Activated naive CD4-positive, alpha-beta T cell treated with anti-CD3 and anti-CD28 coated beads, Interleukin-2, amount 50 U/mL, for 72 hours (primary cell): ENCODE results near the gene PAIP2. TPM values are rescaled to one million over a fixed set of nuclear protein-coding genes. Genes with fewer than 3 reads are reported as not detected.

Experiments
- total RNA-seq, 2 donors: library from RNA; stranded (reverse); gene quantifications; one replicate each; pipeline ENCODE4 v1.2.3, GENCODE V29; 2022

The PAIP2 gene
- total RNA-seq, 2 donors from 2014 or later, result 85.7 to 111 TPM

Other genes with a start within 250 kb of the PAIP2 start
- gene SIL1, start 143.5 kb upstream of the PAIP2 start, total RNA-seq, result 10 to 100 TPM; 29.7 to 31.4 TPM
- 100 to 1,000 TPM; 160 to 182 TPM for gene MATR3, start 48.1 kb upstream of the PAIP2 start, total RNA-seq
- gene SLC23A1, start 41.4 kb downstream of the PAIP2 start, total RNA-seq, result 1 to 10 TPM in 1 of 2 donors, under 1 TPM in 1; 0.25 to 2.3 TPM
- 10 to 100 TPM; 14.2 to 24.1 TPM for gene MZB1, start 48.1 kb downstream of the PAIP2 start, total RNA-seq
- 1 to 10 TPM; 3.3 to 4.3 TPM for gene PROB1, start 53.2 kb downstream of the PAIP2 start, total RNA-seq
- 1 to 10 TPM; 6.8 to 8.9 TPM for gene SPATA24, start 62.2 kb downstream of the PAIP2 start, total RNA-seq
- gene DNAJC18, start 97.7 kb downstream of the PAIP2 start, total RNA-seq, result 10 to 100 TPM; 13.5 to 47.3 TPM
- gene ECSCR, start 120.9 kb downstream of the PAIP2 start, total RNA-seq, result 1 to 10 TPM in 1 of 2 donors, not detected in 1; 1.9 TPM
- under 1 TPM; 0.11 to 0.53 TPM for gene SMIM33, start 129.2 kb downstream of the PAIP2 start, total RNA-seq
- gene STING1, start 140.9 kb downstream of the PAIP2 start, total RNA-seq, result 100 to 1,000 TPM; 128 to 254 TPM
- gene UBE2D2, start 219.5 kb downstream of the PAIP2 start, total RNA-seq, result 100 to 1,000 TPM; 232 to 249 TPM